Activated CD4-positive, CD25-positive, alpha-beta regulatory T cell treated with anti-CD3 and anti-CD28 coated beads, Interleukin-2, amount 50 U/mL, for 72 hours (primary cell): ENCODE results near the gene LARGE1.

Experiments
- DNase-seq: peaks from one replicate; pipeline ENCODE4 v3.0.0; 2021

Gene LARGE1

GRCh38 chr22:33851821-33852384 lies 68.4 kb downstream of the LARGE1 start:
- DNase-seq: no peak

- no peak for DNase-seq
Observed at GRCh38 chr22:33851240-33851639, 69.0 kb downstream of the LARGE1 start.

- DNase-seq: no peak
Observed at GRCh38 chr22:33850724-33851123, 69.6 kb downstream of the LARGE1 start.

- DNase-seq: no peak
Observed at GRCh38 chr22:33850193-33850592, 70.1 kb downstream of the LARGE1 start.

- DNase-seq: no peak
Observed at GRCh38 chr22:33848251-33848650, 72.0 kb downstream of the LARGE1 start.

GRCh38 chr22:33844273-33844672 lies 76.0 kb downstream of the LARGE1 start:
- DNase-seq: no peak

GRCh38 chr22:33842421-33843094 lies 77.7 kb downstream of the LARGE1 start:
- DNase-seq: no peak

- no peak for DNase-seq
Observed at GRCh38 chr22:33842006-33842354, 78.3 kb downstream of the LARGE1 start.

GRCh38 chr22:33841281-33842005 lies 78.8 kb downstream of the LARGE1 start:
- no peak for DNase-seq

GRCh38 chr22:33838644-33839043 lies 81.6 kb downstream of the LARGE1 start:
- DNase-seq: no peak

GRCh38 chr22:33837826-33838225 lies 82.5 kb downstream of the LARGE1 start:
- no peak for DNase-seq

- DNase-seq: no peak
Observed at GRCh38 chr22:33835265-33835664, 85.0 kb downstream of the LARGE1 start.

GRCh38 chr22:33832558-33833151 lies 87.6 kb downstream of the LARGE1 start:
- no peak for DNase-seq

- DNase-seq: no peak
Observed at GRCh38 chr22:33831651-33832050, 88.6 kb downstream of the LARGE1 start.

GRCh38 chr22:33831207-33831606 lies 89.1 kb downstream of the LARGE1 start:
- no peak for DNase-seq

- DNase-seq: no peak
Observed at GRCh38 chr22:33829546-33830280, 90.6 kb downstream of the LARGE1 start.

GRCh38 chr22:33828302-33828701 lies 92.0 kb downstream of the LARGE1 start:
- no peak for DNase-seq

- no peak for DNase-seq
Observed at GRCh38 chr22:33825761-33826160, 94.5 kb downstream of the LARGE1 start.

- no peak for DNase-seq
Observed at GRCh38 chr22:33823552-33823951, 96.7 kb downstream of the LARGE1 start.

GRCh38 chr22:33821290-33821689 lies 99.0 kb downstream of the LARGE1 start:
- no peak for DNase-seq

GRCh38 chr22:33819743-33820142 lies 100.5 kb downstream of the LARGE1 start:
- no peak for DNase-seq

- DNase-seq: no peak
Observed at GRCh38 chr22:33817512-33818127, 102.7 kb downstream of the LARGE1 start.
